Stimulated activated CD4-positive, alpha-beta T cell treated with anti-CD3 and anti-CD28 coated beads, TNF-alpha, amount 100 ng/mL, for 48 hours (primary cell): Measurements from ENCODE around the gene ARHGAP28.
"Not testable (repeated sequence)": the region's sequence is repeated elsewhere in the genome, so short reads cannot be mapped to it uniquely, and the experiment has no call there.

ENCODE experiments used
- DNase-seq, 3 donors: peaks; one replicate each; pipeline ENCODE4 v3.0.0-alpha.2; 2020; ENCODE audit warnings: low read depth in 3 of 3

Gene ARHGAP28

GRCh38 chr18:6928359-6928758, 198.8 kb downstream of the ARHGAP28 start:
- DNase-seq, result no peak

- DNase-seq, result no peak
Observed at GRCh38 chr18:6929370-6930102, 200.0 kb downstream of the ARHGAP28 start.

GRCh38 chr18:6934859-6935258, 205.3 kb downstream of the ARHGAP28 start:
- DNase-seq, result no peak

- no peak for DNase-seq
Observed at GRCh38 chr18:6938003-6938402, 208.5 kb downstream of the ARHGAP28 start.

GRCh38 chr18:6938403-6938802, 208.9 kb downstream of the ARHGAP28 start:
- not testable (repeated sequence) for DNase-seq

- no peak for DNase-seq
Observed at GRCh38 chr18:6939972-6940371, 210.5 kb downstream of the ARHGAP28 start.

GRCh38 chr18:6940451-6940850, 210.9 kb downstream of the ARHGAP28 start:
- DNase-seq, result no peak

GRCh38 chr18:6941996-6942395, 212.5 kb downstream of the ARHGAP28 start:
- DNase-seq, result no peak

- DNase-seq, result no peak
Observed at GRCh38 chr18:6942742-6943141, 213.2 kb downstream of the ARHGAP28 start.

GRCh38 chr18:6943143-6943542, 213.6 kb downstream of the ARHGAP28 start:
- no peak for DNase-seq

- no peak for DNase-seq
Observed at GRCh38 chr18:6947338-6948030, 218.0 kb downstream of the ARHGAP28 start.

- DNase-seq, result no peak
Observed at GRCh38 chr18:6948281-6949055, 219.0 kb downstream of the ARHGAP28 start.

- DNase-seq, result no peak
Observed at GRCh38 chr18:6949800-6950586, 220.5 kb downstream of the ARHGAP28 start.

- DNase-seq, result no peak
Observed at GRCh38 chr18:6950641-6951040, 221.1 kb downstream of the ARHGAP28 start.

- no peak for DNase-seq
Observed at GRCh38 chr18:6951336-6952090, 222.0 kb downstream of the ARHGAP28 start.

GRCh38 chr18:6954501-6954900, 225.0 kb downstream of the ARHGAP28 start:
- no peak for DNase-seq

- DNase-seq, result no peak
Observed at GRCh38 chr18:6955304-6955703, 225.8 kb downstream of the ARHGAP28 start.

- no peak for DNase-seq
Observed at GRCh38 chr18:6956495-6956894, 227.0 kb downstream of the ARHGAP28 start.

- DNase-seq, result no peak
Observed at GRCh38 chr18:6956999-6957398, 227.5 kb downstream of the ARHGAP28 start.

- no peak for DNase-seq
Observed at GRCh38 chr18:6959110-6959509, 229.6 kb downstream of the ARHGAP28 start.

- no peak for DNase-seq
Observed at GRCh38 chr18:6960124-6960523, 230.6 kb downstream of the ARHGAP28 start.
